Activated T-helper 1 cell treated with anti-CD3 and anti-CD28 coated beads, Interleukin-2, amount 50 U/mL, for 16 hours (primary cell): ENCODE data around the gene LCE7A.

Source experiments
- DNase-seq, 2 donors: peaks; one replicate each; pipeline ENCODE4 v3.0.0-alpha.2; 2020; ENCODE audit warnings: low read depth in 1 of 2, low spot score in 1 of 2

The LCE7A gene

DNA sequence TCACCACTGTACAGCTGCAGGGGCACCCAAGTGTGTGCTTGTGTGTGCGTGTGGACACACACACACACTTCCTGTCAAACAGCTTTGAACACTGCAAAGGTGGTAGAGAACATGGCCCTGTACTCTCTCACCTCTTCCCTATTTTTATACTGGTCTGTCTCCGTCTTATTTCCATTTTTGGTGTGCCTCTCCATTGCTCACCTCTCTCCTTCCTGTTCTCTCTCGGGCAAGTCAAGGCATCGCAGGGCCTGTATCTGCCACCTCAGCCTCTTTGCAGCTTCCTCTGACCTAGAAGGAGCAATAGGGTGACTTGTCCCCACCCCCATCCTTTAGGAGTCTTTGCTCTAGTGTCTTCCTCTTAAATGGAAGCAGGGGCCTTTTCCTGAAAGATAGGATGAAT lies 20.5 kb downstream of the LCE7A start:
- DNase-seq = no peak

- no peak for DNase-seq
These were observed 21.1 kb downstream of the LCE7A start for GRCh38 chr1:152880907-152881306.

DNA sequence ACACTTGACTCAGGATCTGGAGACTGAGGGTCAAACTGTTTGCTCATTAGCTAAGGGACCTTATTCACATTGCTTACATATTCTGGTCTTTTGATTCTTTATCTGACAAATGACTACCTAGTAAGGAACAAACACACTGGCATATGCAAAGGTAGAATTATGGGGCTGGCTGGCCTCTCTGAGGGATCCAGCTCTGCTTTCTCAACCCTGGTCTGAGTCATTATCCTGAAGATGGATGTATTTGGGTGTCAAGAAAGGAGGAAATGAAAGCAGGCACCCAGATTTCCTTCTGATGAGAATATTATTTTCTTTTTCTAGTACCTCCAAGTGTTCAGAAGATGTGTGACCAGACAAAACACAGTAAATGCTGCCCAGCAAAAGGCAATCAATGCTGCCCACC lies 24.3 kb downstream of the LCE7A start:
- no peak for DNase-seq

DNA sequence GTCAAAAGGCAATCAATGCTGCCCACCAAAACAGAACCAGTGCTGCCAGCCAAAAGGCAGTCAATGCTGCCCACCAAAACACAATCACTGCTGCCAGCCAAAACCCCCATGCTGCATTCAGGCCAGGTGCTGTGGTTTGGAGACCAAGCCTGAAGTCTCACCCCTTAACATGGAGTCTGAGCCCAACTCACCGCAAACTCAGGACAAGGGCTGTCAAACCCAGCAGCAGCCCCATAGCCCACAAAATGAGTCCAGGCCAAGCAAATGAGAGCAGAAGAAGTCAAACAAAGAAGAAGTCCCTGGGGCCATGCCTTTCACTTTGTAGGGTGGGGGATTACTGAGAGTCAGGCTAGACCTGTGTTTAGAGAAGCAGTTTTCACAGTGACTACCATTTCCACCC lies 24.7 kb downstream of the LCE7A start:
- no peak for DNase-seq

DNA sequence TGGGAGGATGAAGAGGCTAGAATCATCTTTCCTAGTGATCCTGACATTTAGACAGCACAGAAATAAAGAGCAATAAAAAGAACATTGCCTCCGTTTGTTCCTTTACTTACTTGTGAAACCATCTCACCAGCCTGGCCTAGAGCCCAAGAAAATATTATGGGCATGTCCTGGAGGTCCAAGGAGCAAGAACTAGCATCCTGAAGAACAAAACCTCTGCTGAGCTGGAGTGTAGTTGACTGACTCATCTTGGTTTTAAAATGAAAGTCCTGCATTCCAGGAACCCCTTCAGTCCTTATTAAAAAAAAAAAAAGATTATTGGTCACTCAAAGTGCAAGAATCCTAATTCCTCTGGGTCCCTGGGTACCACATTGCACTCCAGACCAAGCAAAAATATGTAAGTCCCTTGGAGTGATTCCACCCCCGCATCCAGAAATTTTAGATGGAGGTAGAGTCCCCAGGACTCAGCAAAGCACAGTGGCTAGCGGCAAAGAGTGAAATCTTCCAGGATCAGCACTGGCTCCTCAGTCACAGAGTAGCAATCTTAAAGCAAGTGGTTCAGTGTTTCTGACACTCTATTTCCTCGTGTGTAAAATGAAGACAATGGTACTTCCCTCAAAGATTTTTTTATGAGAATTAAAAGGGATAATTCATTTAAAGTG lies 25.3 kb downstream of the LCE7A start:
- DNase-seq = no peak

- DNase-seq = no peak
These were observed 26.3 kb downstream of the LCE7A start for GRCh38 chr1:152886085-152886484.

GRCh38 chr1:152886758-152887409 lies 27.1 kb downstream of the LCE7A start:
- no peak for DNase-seq

GRCh38 chr1:152888126-152888525 lies 28.3 kb downstream of the LCE7A start:
- DNase-seq = no peak

DNA sequence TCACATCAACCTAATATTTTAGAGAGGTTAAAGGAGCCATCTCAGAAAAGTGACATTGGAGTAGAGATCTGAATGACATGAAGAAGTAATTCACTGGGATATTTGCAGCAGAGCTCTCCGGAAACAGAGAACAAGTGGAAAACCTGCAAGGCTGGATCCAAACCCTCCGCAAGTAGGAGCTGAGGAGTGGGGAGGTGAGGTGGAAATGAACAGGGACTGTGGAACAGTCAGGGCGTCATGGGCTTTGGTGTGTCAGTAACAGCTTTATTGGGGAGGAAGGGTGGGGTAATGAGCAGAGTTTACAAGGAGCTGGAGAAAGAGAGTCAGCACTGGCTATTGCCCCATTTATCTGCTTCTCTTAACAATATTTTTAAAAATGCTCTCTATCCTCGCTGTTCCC lies 39.2 kb downstream of the LCE7A start:
- DNase-seq = no peak

DNA sequence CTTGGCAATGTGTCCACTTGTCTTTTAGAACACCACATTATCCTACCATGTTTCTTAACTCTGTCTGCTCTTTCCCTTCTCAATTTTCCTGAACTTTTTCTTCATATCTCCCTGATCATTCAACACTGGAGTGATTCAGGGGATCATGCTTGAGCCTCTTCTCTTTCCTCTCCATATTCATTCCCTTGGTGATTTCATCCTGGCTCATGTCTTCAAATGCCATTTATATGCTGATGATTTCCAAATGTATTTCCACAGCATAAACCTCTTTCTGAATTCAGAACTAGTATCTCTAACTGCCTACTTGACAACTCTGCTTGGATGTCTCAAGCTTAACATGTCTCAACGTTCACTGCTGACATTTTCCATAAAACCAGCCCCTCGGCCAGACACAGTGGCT lies 40.1 kb downstream of the LCE7A start:
- DNase-seq = no peak

DNA sequence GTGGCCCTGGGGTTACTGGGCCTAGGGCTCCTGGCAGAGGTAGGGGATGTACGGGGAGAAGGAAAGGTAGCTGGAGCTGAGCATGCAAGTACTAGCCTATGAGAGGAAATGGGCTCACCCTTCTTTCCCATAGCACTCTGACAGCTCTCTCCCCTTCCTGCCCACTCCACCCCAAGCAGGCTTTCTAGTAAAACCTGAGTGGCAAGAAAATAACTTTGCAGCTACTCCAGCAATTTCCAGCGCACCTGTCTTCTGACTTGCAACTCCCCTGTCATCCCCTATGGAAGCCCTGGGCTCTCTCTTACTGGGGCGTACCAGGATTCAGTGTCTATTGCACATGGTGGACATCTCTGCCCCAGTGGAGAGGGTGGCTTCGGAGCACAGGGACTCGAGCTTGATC lies 41.8 kb downstream of the LCE7A start:
- no peak for DNase-seq

DNA sequence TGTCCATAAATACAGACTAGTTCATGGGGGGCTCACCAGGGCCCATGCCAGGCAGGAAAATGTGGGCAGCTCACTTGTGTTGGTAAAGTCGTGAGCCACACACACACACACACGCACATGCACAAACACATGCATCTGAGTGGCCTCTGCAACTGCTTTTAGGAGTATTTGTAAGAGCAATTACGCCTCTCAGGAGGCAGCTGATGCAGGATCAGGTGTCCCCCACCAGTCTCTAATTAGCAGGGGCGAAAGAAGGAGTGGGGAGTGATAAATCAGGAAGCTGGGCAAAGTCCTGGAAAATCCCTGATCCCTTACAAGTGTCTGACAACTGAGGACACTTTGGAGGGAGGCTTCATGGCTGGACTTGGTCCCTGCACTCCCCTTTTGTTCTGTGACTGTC lies 42.8 kb downstream of the LCE7A start:
- no peak for DNase-seq

DNA sequence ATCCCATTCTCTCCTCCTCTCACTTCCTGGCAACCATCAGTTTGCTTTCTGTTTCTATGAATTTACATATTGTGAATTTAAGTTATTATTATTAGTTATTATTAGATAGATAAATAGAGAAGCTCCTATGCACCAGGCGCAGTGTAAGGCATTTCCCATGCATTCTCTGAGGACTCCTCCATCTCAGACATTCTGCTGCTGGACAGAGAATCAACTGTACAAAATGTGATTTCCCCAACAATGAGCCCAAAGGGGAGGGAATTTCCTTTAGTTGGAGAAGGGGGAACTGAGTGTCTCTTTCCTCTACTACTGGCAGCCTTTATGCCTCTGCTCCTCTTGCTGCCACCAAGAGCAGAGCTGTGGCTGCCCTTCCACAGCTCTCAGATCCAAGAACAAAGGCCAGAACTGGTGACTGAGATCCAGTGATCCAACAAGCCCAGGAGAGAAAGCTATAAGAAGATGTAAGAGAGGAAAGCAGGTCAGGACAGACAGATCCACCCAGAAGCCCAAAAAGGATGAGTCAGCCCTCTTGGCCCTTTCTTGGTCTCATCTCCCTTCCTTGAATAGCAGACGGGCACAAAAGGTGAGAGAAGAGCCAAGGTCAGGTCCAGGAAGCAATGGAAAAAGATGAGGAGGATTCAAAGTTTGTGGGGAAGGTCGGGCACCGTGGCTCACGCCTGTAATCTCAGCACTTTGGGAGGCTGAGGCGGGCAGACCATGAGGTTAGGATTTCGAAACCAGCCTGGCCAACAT lies 45.1 kb downstream of the LCE7A start:
- no peak for DNase-seq

GRCh38 chr1:152906023-152906565 lies 46.3 kb downstream of the LCE7A start:
- no peak for DNase-seq

- no peak for DNase-seq
These were observed 48.1 kb downstream of the LCE7A start, which contains the start of gene IVL for GRCh38 chr1:152907686-152908601. TSS of gene IVL (plus strand) at chr1:152908546. CDS start at chr1:152909798, 1,252 bp downstream.

GRCh38 chr1:152909206-152909605 lies 49.4 kb downstream of the LCE7A start:
- DNase-seq = no peak
